Hematopoietic multipotent progenitor cell treated with erythropoietin and hydrocortisone succinate and interleukin-3 and kit ligand, for 8 days (in vitro differentiated cells): Measurements from ENCODE around the gene TMEM253.

Experiments
- DNase-seq: peaks from one replicate; pipeline ENCODE4 v3.0.0-alpha.2; 2015

Gene TMEM253

GRCh38 chr14:21090940-21091663, 9.8 kb upstream of the TMEM253 start:
- DNase-seq: no peak

GRCh38 chr14:21091821-21092272, 9.0 kb upstream of the TMEM253 start:
- DNase-seq: no peak

- peak; percentile 69 for DNase-seq
These were observed 8.4 kb upstream of the TMEM253 start for GRCh38 chr14:21092273-21093011.

DNA sequence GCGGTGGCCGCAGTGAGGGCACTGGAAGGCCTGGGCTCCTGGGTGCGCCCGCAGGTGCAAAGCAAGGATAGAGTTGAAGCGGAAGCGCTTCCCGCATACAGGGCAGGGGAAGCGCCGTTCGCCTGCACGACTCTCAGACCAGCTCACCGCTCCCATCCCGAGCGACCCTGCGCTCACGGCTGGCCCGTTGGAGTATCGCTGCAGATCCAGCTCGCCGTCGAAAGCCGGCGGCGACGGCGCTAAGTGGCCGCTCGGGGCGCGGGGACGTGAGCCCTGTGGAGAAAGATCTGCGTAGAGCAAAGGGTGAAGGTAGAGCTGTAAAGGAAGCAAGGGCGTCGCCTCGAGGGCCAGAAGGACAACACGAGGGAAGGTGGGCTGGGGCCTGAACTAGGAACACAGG, 7.8 kb upstream of the TMEM253 start:
- no peak for DNase-seq

DNA sequence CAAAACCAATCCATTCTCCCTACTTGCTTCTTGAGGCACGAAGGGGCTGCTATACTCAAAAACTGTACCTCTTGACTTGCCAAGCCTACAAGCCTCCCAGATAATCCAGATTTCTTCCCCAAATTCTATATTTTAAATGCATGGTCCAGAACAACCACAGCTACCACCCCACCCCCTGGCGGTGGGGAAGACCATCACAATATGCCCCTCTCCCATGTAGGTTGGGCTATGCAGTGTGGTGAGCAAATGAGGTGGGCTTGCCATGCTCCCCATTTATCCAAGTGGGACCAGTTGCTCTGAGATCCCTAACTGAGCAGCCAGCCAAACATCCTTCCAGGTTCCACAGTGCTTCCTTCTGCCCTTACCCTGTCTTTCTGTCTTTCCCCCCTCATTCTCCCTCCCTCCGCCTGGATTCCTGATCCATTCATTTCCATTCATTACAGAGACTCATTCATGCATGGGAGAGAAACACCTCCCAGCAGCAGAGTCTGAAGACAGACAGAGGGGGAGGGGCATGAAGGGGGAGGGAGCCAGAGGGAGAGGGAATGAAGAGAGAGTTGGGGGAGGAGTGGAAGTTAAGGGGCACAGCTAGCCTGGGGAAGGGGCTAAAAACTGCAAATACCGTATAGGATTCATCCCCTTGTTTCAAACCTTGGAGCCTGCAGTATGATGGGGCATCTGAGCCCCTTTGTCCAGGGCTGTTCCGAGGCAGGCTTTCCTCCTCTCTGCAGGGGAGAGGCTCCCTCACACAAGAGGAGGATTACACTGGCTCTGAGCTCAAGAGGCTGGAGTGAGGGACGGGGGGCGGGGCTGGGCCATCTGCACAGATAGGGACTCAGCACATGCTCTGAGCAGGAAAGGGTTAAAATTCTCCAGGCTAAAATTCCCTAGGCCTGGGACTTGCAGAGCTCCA, 6.8 kb upstream of the TMEM253 start:
- DNase-seq: no peak

- DNase-seq: no peak
These were observed 5.2 kb upstream of the TMEM253 start for GRCh38 chr14:21095430-21096205.

GRCh38 chr14:21096438-21096837, 4.4 kb upstream of the TMEM253 start:
- DNase-seq: no peak

DNA sequence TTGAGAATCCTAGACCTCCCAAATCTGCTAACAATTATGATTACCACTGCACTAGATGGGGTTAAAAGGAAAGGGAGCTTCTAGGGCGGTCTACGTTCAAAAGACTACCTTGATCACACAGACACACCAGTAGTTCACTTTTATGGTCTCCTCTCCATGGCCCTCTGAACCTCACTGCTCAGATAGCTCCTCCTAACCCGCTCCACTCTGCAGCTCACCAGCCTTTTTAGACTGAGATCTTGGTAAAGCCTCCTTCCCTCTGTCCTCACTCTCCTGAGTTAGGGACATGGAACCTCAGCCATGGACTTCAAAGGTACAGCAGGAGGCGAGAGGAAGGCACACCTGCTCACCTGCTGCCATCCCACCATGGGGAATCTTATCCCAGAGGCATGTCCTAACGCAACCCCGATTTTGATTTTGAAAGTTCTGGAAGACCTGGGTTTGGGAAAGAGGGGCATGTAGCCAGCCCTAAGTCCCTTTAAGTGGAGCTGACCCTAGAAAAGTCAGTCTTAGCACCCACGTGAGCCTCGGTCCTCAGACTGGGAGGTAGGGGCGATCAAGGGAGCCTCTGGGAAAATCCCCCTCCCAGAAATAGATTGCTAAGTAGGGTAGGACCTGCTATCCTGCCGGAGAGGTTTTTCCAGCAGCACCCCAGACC, 3.8 kb upstream of the TMEM253 start:
- no peak for DNase-seq

- DNase-seq: no peak
These were observed 3.2 kb upstream of the TMEM253 start for GRCh38 chr14:21097636-21098075.

- DNase-seq: peak; percentile 60
These were observed 2.6 kb upstream of the TMEM253 start, which contains the start of gene ZNF219 for GRCh38 chr14:21098076-21098891. Gene ZNF219 (minus strand): TSS chr14:21098655. CDS start chr14:21093591, 5,064 bp downstream.

DNA sequence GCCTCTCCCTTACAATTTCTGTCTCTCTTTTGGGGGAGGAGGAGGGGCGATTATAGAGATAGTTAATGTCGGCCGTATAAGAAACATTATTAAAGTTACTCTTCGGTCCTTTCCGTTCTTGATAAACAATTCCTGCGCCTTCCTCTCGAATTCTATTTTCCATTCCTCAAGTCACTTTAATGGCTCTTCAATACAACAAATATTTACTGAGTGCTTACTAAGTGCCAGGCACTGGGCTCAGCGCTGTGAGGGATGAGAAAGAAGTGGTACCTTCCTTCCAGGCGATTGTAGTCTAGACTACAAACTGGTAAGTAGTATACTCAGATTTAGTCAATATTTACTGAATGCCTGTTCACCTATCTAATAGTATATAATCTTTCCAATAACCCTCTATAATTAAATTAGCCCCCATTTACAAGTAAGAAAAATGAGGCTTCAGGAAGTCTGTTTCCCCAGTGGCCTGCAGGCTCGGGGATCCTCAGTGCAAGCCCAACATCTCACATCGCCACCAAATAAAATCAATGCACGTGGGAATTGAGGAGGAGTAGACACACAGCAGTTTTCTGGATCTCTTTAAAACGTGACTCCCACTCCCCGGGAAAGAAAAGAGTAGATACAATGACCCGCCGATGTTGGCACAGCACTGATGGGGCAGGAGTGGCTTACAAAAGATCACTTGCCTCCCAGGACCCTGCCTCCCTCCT, 1.8 kb upstream of the TMEM253 start:
- DNase-seq: no peak

- DNase-seq: no peak
These were observed 1.3 kb upstream of the TMEM253 start for GRCh38 chr14:21099596-21099985.

GRCh38 chr14:21101802-21102413, 1.0 kb downstream of the TMEM253 start:
- DNase-seq: peak; percentile 15

DNA sequence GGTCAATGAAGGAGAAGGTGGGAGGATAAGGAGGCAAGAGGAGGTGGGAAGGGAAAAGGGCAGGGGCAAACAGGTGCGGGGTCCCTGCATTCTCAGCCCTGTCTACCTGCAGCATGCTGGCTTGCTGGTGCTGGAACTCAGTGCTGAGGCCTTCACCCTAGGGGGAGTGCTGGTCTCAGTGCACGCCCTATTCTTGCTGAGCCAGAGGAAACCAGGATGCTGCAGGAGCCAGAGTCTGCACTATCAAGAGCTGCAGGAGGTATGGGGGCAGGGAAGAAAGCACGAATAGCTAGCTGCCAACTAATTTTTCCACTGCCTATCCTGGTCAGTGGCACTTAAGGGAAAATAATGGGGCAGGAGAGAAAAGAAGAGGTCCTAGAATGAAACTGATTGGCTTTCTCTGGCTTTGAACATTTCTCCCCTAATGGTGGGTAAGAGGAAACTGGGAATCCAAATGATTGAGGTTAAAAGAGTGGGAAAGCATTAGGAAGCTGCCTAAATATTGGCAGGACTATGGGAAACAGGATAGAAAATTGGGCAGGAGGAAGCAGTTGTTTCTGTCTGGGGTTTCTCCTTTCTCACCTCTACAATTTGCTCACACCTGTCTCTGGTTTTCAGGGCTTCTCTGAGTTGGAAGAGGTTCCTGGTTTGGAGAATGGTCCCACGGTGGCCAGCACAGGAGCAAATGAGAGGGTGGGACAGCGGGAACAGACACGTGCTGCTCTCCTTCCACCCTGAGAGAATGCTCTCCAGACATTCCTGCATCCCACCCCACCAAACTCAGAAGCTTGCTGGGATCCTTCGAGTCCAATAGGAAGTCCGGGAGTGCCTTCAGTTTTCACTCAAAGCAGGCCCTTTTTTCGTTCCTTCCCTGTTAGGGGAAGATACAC, 1.9 kb downstream of the TMEM253 start:
- DNase-seq: peak; percentile 77

- DNase-seq: no peak
These were observed 2.5 kb downstream of the TMEM253 start for GRCh38 chr14:21103411-21103709.

GRCh38 chr14:21103710-21104447, 3.0 kb downstream of the TMEM253 start:
- peak; percentile 97 for DNase-seq

- DNase-seq: peak; percentile 82
These were observed 3.7 kb downstream of the TMEM253 start for GRCh38 chr14:21104448-21105060.

DNA sequence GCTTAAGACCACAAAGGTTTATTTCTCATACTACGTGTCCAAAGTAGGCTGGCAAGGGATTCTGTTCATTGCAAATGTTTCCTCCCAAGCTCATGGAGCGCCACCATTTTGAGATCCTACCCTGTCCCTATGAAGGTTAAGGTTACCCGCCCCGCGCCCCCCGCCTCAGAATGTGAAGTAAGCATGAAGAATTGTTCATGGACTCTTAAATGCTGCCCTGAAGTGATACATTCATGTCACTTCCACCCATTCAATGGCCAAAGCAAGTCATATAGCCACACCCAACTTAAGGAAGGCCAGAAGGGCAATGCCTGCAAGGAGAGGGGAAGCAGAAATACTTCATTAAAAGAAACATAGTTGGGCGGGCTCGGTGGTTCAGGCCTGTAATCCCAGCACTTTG, 4.2 kb downstream of the TMEM253 start:
- no peak for DNase-seq
